NOMO-1 treated with dmso at 0.1 percent for 144 hours (cell line): ENCODE measurements around the gene PDSS2.

Source experiments
- DNase-seq: peaks from one replicate; lab custom pipeline; 2025; ENCODE audit not compliant: unreplicated experiment; lab: John Stamatoyannopoulos, UW

PDSS2 gene

DNA sequence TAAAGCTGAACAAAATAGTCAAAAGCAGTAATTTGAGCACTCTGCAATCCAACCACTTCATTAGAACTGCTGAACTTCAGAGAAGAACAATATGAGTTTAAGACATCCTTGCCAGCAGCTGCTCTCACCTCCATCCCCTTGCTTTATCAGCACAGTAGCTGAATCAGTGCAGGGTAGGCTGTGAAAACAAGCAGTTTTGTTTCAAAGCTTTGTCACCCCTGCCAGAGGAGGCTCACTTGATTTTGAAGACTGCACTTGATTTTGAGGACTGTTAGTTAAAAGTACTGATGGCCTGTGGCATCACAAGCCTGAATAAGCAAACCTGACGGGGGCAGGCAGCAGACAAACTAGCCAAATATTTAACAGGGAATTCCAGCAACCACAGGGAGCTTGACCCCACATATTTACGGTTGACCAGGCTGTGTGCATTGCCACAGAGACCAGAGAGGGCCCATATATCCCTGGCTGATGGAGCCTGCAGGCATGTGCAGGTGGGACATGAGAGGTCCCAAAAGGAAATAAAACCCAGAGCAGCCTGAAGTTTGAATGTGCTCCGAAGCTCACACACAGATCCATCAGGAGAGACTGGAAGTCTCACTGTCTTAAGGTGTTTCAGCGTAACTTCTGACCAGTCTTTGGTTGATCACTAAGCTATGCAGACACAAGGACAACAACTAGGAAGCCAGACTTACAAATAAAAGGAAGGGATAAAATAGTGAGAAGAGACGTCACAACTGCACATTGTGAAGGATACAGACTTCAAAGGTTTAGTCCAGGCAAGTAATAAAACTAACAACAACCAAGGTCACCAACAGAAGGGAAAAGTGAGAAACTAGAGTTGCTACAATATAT, 97.4 kb downstream of the PDSS2 start:
- DNase-seq = no peak

GRCh38 chr6:107360476-107360875, 98.9 kb downstream of the PDSS2 start:
- DNase-seq = no peak

GRCh38 chr6:107357842-107358241, 101.5 kb downstream of the PDSS2 start:
- no peak for DNase-seq

- DNase-seq = no peak
Observed at GRCh38 chr6:107357031-107357430, 102.3 kb downstream of the PDSS2 start.

DNA sequence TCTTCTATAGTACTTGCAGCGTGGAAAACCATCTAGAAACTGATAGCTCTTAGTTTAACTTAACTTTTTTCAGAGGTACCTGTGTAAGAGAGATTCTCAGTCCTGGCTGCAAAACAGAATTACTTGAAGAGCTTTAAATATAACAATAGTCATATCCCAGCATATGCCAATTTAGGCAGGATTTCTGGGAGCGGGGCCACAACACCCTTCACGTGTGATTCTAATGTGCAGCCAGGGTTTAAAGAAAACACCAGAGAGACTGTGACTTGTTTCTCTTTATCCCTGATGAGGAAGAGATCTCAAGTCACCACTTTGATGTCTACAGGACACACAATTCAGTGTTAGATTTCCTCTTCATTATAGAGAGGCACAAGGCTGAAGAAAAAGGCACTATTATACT, 103.7 kb downstream of the PDSS2 start:
- no peak for DNase-seq

- DNase-seq = no peak
Observed at GRCh38 chr6:107354451-107354850, 104.9 kb downstream of the PDSS2 start.

GRCh38 chr6:107353773-107354382, 105.5 kb downstream of the PDSS2 start:
- DNase-seq = no peak

DNA sequence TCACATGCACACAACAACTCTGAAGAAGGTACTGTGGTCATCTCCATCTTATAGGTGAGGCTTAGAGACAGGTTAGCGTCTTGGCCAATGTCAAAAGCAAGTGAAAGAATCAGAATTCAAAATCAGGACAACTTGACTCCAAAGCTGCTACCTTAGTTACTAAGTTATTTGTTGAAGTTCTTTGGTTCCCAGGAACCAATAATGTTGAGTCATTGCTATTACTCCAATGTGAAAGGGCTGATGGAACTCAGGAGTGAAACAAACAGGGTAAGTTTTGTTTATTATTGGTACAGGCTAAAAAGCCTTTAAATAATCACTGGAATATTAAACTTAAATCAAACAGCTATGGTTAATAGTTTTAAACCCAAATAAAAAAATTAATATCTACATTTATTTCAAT, 111.1 kb downstream of the PDSS2 start:
- no peak for DNase-seq

- peak; percentile 55 for DNase-seq
Observed at GRCh38 chr6:107345393-107345792, 114.0 kb downstream of the PDSS2 start.

DNA sequence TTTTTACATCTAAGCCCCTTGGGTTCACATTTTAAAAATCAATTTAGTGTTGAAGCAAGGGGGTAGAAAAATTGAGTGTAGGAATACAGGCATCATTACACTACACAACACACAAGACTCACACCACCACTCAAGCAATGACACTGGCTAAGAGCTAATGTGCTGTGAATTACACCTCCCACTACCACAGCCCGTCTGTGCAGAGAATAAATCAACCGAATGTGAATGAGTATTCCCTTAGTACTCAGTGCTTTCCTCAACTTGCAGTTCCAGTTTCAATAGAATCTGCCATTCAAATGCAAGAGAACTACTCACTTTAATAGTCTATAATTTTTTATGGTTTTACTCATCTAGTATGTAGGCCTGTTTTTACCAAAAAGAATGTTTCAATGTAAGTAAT, 114.4 kb downstream of the PDSS2 start:
- DNase-seq = no peak

GRCh38 chr6:107344383-107344782, 115.0 kb downstream of the PDSS2 start:
- no peak for DNase-seq

- DNase-seq = no peak
Observed at GRCh38 chr6:107342144-107342543, 117.2 kb downstream of the PDSS2 start.

DNA sequence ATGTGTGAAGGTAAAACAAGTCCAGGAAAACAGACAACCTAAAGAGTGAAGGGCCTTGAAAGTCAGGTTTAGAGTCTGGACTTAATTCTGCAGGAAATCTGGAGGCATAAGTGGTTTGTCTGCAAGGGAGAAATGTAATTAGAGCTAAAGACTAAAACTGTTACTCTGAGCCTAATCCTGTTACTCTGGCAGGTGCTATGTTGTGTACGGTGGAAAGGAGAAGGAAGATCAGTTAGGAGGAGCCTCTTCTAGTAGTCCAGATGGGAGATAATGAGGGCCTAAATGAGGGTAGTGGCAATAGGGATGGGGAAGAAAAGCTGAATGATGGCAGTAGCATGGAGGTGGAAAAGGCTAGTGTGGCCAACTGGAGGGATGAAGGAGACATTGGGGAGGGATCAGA, 118.5 kb downstream of the PDSS2 start:
- DNase-seq = no peak

DNA sequence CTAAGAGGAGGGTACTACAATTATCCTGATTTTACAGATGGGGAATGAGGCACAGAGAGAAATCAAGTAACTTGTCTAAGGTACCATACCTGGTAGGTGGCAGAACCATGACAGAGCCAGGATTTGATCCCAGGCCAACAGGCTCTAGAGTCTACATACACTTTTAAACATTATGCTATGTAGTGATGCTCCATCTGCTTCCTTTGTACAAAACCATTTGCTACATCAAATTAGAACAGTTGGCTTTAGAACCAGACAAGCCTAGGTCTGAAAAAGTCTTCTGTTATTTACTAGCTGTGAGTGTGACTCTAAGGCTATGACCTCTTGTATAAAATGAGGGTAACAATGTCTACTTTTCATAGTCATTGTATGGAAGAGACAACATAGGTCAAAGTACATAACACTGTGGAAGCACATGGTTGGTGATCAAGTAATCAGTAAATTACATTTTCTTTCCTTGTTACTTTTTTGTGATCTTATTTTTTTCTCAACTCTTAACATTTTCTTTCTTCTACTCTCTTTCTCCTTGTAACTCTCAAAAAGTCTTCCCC, 122.1 kb downstream of the PDSS2 start:
- DNase-seq = no peak

DNA sequence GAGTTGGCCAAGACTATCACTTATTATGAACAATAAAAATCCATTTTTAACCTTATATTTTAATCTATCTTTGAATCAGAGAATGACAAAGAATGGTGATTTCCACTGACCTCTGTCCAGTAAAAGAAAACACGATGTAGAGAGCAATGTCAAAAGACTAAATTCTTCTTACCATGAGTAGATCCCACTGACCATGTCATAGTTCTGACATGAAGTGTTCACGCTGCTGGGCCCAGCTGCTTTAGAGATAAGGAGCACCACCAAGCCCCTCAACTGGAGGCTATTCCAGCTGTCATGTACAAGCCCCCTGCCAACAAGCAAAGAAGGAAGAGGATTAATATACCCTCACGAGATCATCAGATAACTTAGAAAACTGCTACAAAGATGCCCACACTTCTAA, 125.3 kb downstream of the PDSS2 start:
- DNase-seq = no peak

GRCh38 chr6:107333491-107333890, 125.9 kb downstream of the PDSS2 start:
- no peak for DNase-seq

GRCh38 chr6:107331409-107332386, 127.7 kb downstream of the PDSS2 start:
- no peak for DNase-seq

DNA sequence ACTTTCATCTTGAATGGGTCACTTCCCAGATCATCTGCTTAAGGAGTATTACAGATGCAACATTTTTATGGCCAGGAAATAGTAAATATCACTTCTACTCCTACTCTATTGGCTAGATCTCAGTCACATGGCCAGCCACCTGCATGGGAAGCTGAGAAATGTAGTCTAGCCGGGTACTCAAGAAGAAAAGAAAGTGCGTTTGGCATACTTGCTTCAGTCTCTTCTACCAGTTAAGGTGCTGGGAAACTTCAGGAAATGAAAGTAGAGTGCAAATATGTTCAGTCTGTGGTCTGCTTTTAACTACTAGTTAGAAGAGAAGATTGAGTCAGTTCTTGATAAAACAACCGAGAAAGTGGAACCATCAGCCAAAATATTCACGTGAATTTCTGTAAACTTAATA, 129.2 kb downstream of the PDSS2 start:
- peak; percentile 19 for DNase-seq

DNA sequence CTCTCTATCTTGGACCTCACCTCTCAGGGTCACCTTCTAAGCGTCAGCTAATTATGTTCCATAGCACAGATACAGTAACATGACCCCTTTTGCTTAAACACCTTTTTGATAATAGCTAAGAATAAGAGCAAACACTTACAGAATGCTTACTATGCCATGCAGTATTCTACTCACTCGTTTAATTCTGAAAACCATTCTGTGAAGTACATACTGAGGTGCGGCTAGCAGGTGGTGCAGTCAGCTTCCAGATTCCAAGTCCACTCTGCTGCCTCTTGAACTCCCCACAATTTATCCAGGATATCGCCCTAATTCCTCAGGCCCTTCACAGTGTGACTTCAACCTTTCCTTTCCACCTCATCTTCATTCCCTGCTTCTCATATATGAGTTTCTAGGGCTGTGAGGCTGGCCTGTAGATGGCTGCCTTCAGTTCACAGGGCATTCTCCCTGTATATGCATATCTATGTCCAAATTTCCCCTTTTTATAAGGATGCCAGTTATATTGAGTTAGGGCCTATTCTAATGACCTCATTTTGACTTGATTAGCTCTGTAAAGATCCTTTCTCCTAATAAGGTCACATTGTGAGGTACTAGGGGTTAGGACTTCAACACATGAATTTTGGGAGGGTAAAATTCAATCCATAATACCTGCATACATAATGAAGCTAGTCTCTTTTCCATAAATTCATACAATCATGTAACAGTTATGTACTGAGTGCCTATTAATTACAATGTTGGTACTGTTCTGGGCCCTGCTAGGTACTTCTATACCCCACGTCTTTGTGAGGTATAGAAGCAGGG, 130.1 kb downstream of the PDSS2 start:
- DNase-seq = no peak

DNA sequence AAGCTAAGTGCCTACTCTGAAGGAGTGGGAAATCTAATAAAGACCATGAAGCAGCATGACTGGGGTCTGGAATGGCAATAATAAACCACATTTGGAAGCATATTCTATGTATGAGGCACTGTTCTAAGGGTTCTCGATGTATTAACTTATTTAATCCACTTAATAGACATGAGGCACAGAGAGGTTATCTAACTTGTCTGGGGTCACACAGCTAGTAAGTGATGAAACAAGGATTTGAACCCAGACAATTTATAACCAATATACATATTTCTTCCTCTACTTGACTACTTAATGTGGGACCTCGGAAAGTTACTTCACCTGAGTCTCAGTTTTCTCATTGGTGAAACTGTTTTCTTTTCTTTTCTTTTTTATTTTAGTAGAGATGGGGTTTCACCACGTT, 131.3 kb downstream of the PDSS2 start:
- DNase-seq = no peak
